Nephron progenitor cell (in vitro differentiated cells): ENCODE results near the gene LDLRAP1.

Experiments
- DNase-seq: peaks from one replicate; pipeline ENCODE4 v3.0.0; 2021
- H3K27ac Mint-ChIP-seq: 2 replicates; pipeline ENCODE4 v1.8.0; 2021; ENCODE audit warnings: mild to moderate bottlenecking, moderate library complexity, mixed read lengths
- H3K27me3 Mint-ChIP-seq: 2 replicates; pipeline ENCODE4 v1.8.0; 2021; ENCODE audit warnings: mild to moderate bottlenecking, low read depth, mixed read lengths; ENCODE audit not compliant: poor library complexity
- H3K36me3 Mint-ChIP-seq: 2 replicates; pipeline ENCODE4 v1.8.0; 2021; ENCODE audit warnings: low read depth, mixed read lengths
- H3K4me1 Mint-ChIP-seq: 2 replicates; pipeline ENCODE4 v1.8.0; 2021; ENCODE audit warnings: mixed read lengths
- H3K4me3 Mint-ChIP-seq: 2 replicates; pipeline ENCODE4 v1.8.0; 2021; ENCODE audit warnings: mild to moderate bottlenecking, moderate library complexity, mixed read lengths
- H3K9me3 Mint-ChIP-seq: 2 replicates; pipeline ENCODE4 v1.8.0; 2021; ENCODE audit warnings: mild to moderate bottlenecking, moderate library complexity, mixed read lengths
- TF ChIP-seq, protein P1 (sequence below): fragments of 200-600 bp; sonication (generic); IDR thresholded peaks from 2 replicates; pipeline ENCODE4 v1.5.0; 2021; ENCODE audit warnings: antibody characterized with exemption

The LDLRAP1 gene

GRCh38 chr1:25527226-25527846 is 16.1 kb upstream of the LDLRAP1 start:
- Mint-ChIP-seq H3K36me3 (no peaks in the 10 kb centered on the region), H3K9me3 (peaks cover 6% of the 10 kb centered on the region), H3K27me3 (peaks cover 19% of the 10 kb centered on the region), H3K4me1 (peaks cover 5% of the 10 kb centered on the region), H3K4me3 (no peak overlapping the region), H3K27ac (no peak overlapping the region)
- TF ChIP-seq, protein P1, sequence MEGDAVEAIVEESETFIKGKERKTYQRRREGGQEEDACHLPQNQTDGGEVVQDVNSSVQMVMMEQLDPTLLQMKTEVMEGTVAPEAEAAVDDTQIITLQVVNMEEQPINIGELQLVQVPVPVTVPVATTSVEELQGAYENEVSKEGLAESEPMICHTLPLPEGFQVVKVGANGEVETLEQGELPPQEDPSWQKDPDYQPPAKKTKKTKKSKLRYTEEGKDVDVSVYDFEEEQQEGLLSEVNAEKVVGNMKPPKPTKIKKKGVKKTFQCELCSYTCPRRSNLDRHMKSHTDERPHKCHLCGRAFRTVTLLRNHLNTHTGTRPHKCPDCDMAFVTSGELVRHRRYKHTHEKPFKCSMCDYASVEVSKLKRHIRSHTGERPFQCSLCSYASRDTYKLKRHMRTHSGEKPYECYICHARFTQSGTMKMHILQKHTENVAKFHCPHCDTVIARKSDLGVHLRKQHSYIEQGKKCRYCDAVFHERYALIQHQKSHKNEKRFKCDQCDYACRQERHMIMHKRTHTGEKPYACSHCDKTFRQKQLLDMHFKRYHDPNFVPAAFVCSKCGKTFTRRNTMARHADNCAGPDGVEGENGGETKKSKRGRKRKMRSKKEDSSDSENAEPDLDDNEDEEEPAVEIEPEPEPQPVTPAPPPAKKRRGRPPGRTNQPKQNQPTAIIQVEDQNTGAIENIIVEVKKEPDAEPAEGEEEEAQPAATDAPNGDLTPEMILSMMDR = no peak
- DNase-seq = no peak

DNA sequence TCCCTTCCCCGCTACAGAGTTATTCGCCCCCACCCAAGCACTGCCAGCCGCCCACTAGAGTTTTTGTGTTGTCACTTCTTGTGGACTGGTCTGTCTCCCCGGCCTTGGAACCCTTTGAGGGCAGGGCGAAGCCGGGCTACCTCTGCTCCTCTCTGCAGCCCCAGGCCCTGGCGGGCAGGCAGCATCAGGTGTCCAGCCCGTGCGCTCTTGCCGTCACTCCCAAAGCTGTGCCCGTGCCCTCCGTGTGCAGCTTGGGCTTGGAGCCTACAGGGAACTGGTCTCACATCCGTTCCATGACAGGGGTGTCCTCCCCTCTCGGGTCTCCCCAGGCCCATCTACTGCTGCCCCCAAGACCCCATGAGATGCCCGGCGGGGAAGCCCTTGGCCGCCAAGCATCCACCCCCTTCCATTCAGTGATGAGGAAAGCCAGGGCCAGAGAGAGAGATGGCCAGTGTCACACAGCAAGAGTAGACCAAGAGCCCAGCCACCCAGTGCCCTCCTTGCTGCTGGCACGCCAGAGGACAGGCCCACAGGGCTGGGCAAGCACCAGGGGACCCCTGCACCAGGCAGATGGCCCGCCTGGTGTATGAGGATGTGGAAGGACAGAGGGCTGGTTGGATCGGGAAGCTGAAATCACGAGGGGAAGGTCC is 15.3 kb upstream of the LDLRAP1 start:
- peaks cover 6% of the 10 kb centered on the region for H3K9me3 Mint-ChIP-seq
- peaks cover 5% of the 10 kb centered on the region for H3K4me1 Mint-ChIP-seq
- DNase-seq = no peak
- H3K36me3 Mint-ChIP-seq = no peaks in the 10 kb centered on the region
- peaks cover 24% of the 10 kb centered on the region for H3K27me3 Mint-ChIP-seq
- no peak overlapping the region for H3K4me3 Mint-ChIP-seq
- no peak overlapping the region for H3K27ac Mint-ChIP-seq
- TF ChIP-seq, protein P1 = no peak

GRCh38 chr1:25528881-25529517 is 14.4 kb upstream of the LDLRAP1 start:
- H3K27ac Mint-ChIP-seq = no peak overlapping the region

GRCh38 chr1:25529518-25530185 is 13.8 kb upstream of the LDLRAP1 start:
- DNase-seq = no peak
- Mint-ChIP-seq H3K27me3 (peaks cover 28% of the 10 kb centered on the region), H3K9me3 (peaks cover 6% of the 10 kb centered on the region), H3K36me3 (no peaks in the 10 kb centered on the region), H3K4me3 (no peak overlapping the region), H3K4me1 (peaks cover 5% of the 10 kb centered on the region), H3K27ac (no peak overlapping the region)
- TF ChIP-seq, protein P1 = no peak

More at GRCh38 chr1:25528881-25529517, 14.4 kb upstream of the LDLRAP1 start:
- no peak overlapping the region for H3K4me3 Mint-ChIP-seq
- H3K9me3 Mint-ChIP-seq = peaks cover 6% of the 10 kb centered on the region
- no peaks in the 10 kb centered on the region for H3K36me3 Mint-ChIP-seq
- peaks cover 5% of the 10 kb centered on the region for H3K4me1 Mint-ChIP-seq
- peaks cover 27% of the 10 kb centered on the region for H3K27me3 Mint-ChIP-seq
- TF ChIP-seq, protein P1 = no peak
- no peak for DNase-seq

GRCh38 chr1:25530186-25531081 is 13.0 kb upstream of the LDLRAP1 start:
- Mint-ChIP-seq H3K36me3 (no peaks in the 10 kb centered on the region), H3K9me3 (peaks cover 2% of the 10 kb centered on the region), H3K27me3 (peaks cover 31% of the 10 kb centered on the region), H3K27ac (no peak overlapping the region), H3K4me3 (no peak overlapping the region), H3K4me1 (peaks cover 5% of the 10 kb centered on the region)
- TF ChIP-seq, protein P1 = no peak
- DNase-seq = no peak
